Heart left ventricle (tissue), 16 donors: ENCODE measurements around the gene ALDOB. TPM values are rescaled to one million over a fixed set of nuclear protein-coding genes. Genes with fewer than 3 reads are reported as not detected.
A peak's percentile ranks its signal among the peaks of the same experiment; 100 is the strongest.

Experiments
- ATAC-seq, 4 donors: fragments of 200-7000 bp; cut with Tn5 transposase; one replicate each; pipeline ENCODE4 v1.9.1; 2020 to 2022; ENCODE audit warnings: moderate library complexity in 4 of 4, mild to moderate bottlenecking in 3 of 4, moderate number of reproducible peaks in 1 of 4
- DNase-seq, 5 donors: peaks; one replicate each; pipeline ENCODE4 v3.0.0-alpha.2; 2020
- H3K27ac ChIP-seq, 12 donors: fragments of 200-600 bp; sonication (generic) in 4 of 12; one replicate each; pipeline versions ENCODE4 v1.5.0 to v1.8.0; 2016 to 2022; ENCODE audit warnings: mild to moderate bottlenecking in 2 of 12
- H3K27me3 ChIP-seq, 9 donors: fragments of 200-600 bp; sonication (generic) in 2 of 9; one replicate each; pipeline versions ENCODE4 v1.5.1 to v1.8.0; 2016 to 2022; ENCODE audit warnings: mild to moderate bottlenecking in 3 of 9
- H3K36me3 ChIP-seq, 9 donors: fragments of 200-600 bp; sonication (generic) in 2 of 9; one replicate each; pipeline versions ENCODE4 v1.5.0 to v1.8.0; 2018 to 2022; ENCODE audit warnings: mild to moderate bottlenecking in 2 of 9
- H3K4me1 ChIP-seq, 12 donors: fragments of 200-600 bp; sonication (generic) in 4 of 12; one replicate each; pipeline versions ENCODE4 v1.5.0 to v1.8.0; 2016 to 2022; ENCODE audit warnings: mild to moderate bottlenecking in 3 of 12
- H3K4me3 ChIP-seq, 12 donors: fragments of 200-600 bp; sonication (generic) in 4 of 12; one replicate each; pipeline versions ENCODE4 v1.5.0 to v1.8.0; 2017 to 2022; ENCODE audit warnings: mild to moderate bottlenecking in 9 of 12, moderate library complexity in 4 of 12
- H3K9me3 ChIP-seq, 12 donors: fragments of 200-600 bp; sonication (generic) in 4 of 12; one replicate each; pipeline versions ENCODE4 v1.5.0 to v1.8.0; 2016 to 2022; ENCODE audit warnings: mild to moderate bottlenecking in 1 of 12
- POLR2A ChIP-seq, 2 donors: fragments of 450-650 bp; IDR thresholded peaks; one replicate each; pipeline ENCODE4 v1.6.1; 2017; ENCODE audit warnings: antibody characterized with exemption in 2 of 2, mild to moderate bottlenecking in 2 of 2, moderate library complexity in 2 of 2
- WGBS, 4 donors: extraction: QIAGEN DNeasy Blood & Tissue Kit in 2 of 4; methylation state at CpG; one replicate each; pipeline versions ENCODE4 v1.1.5 to v1.1.7; 2013 to 2018; 5-methylcytosine and 5-hydroxymethylcytosine counted together
- intact Hi-C, 10 donors: fragments of 100-400 bp; cut with DNase I; formaldehyde crosslinking; loops; one replicate each; pipeline versions ENCODE4 v1.11.1 to v1.14.2; 2022
- polyA plus RNA-seq, 2 donors: library from polyadenylated mRNA; stranded (reverse); fragments of 200-250 nt; gene quantifications; one replicate each; pipeline ENCODE4 v1.2.3, GENCODE V29; 2013
- total RNA-seq, 9 donors: library from RNA; depleted of rRNA in 2 of 9; stranded (reverse); fragments of >200 nt in 2 of 9; fragmentation: NEBNext Ultra II Directional in 3 of 9; extraction: Animal tissue kit (Norgen Biotek cat#: 25700) in 3 of 9; gene quantifications; one replicate each; pipeline versions ENCODE4 v1.1.0 to v1.2.4, GENCODE V29; 2016 to 2023
- TF ChIP-seq, protein P1 (sequence below), 12 donors: fragments of 200-600 bp; sonication (generic) in 4 of 12; IDR thresholded peaks; one replicate each; pipeline versions ENCODE4 v1.5.0 to v1.8.0; 2018 to 2022; ENCODE audit warnings: antibody characterized with exemption in 12 of 12, mild to moderate bottlenecking in 5 of 12
- donor health status: ischemic (EF 13 %, LVEDD 7.1; RV severe dilation, severe dysfunction).
- donor health status: healthy with polysubstance abuse.
- donor health status: DM: no; HTN: yes; CAD: no.
- donor health status: DM: no; HTN: no; CAD: no.
- donor health status: ischemic (EF 25% LVEDD 6.9; RV normal size, moderate dysfunction).
- donor health status: ischemic (EF 25% LVEDD 5.7; RV mildly dilated, moderate dysfunction).
- donor health status: healthy.
- donor health status: DM: yes; HTN: yes; CAD: no.
- donor health status: ischemic (EF 35%, LVEDD 5.7; RV mildly dilated, moderate dysfunction).
- donor health status: nonischemic (EF 11% LVEDD 7.7; RV severe dilation, severe dysfunction).
- donor health status: DM: yes; HTN: yes; CAD: no.
- donor health status: PGD.
- donor health status: ischemic (EF 29% LVEDD 5.4; RV normal size, mild dysfunction).
- donor health status: nonischemic (EF 23%, LVEDD 6.1; RV moderate dilation, normal function).

ALDOB gene
- total and polyA plus RNA-seq, 11 donors = 0.15 to 1.8 (median 0.46) TPM; not detected in 3

DNA sequence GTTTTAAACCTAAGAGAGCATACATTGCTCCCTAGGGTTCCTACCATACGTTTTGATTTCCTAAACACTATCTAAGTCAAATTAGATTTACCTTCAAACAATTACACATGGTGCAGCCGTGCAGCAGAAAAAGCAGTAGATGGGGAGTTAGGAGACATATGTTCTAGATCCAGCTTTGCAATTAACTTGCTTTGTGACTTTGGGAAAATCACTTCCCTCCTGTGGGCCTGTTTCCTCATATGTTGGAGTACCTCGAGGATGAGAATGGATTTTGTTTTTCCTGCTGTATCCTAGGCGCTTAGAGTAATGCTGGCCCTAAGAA, 37.9 kb downstream of the ALDOB start:
- Histone ChIP-seq H3K27me3 (no peaks in the 10 kb centered on the region), H3K9me3 (peaks cover 0 to 29% (median 3%) of the 10 kb centered on the region in 12 donors), H3K4me3 (peak overlapping the region; percentile 37 to 85 (median 74)), H3K36me3 (peaks cover 3 to 37% (median 27%) of the 10 kb centered on the region in 9 donors), H3K4me1 (peaks cover 10 to 56% (median 34%) of the 10 kb centered on the region in 12 donors), H3K27ac (peak overlapping the region in 11 of 12 donors; percentile 66 to 93 (median 90))
- ATAC-seq = no peak
- WGBS, 4 donors = 4 to 10% (median 5%) methylated on average over 4 of the region's 4 CpGs
- no peak for DNase-seq
- intact Hi-C loops = loop anchor here in 7 of 10 donors (2.0 to 10.0 kb wide), 7 partner anchors 47 to 1303 kb away; partner anchors contain the start of genes RNF20 (in 4 of the 7), ERP44 (in 1 of the 7) and INVS (in 1 of the 7)
- TF ChIP-seq, protein P1, sequence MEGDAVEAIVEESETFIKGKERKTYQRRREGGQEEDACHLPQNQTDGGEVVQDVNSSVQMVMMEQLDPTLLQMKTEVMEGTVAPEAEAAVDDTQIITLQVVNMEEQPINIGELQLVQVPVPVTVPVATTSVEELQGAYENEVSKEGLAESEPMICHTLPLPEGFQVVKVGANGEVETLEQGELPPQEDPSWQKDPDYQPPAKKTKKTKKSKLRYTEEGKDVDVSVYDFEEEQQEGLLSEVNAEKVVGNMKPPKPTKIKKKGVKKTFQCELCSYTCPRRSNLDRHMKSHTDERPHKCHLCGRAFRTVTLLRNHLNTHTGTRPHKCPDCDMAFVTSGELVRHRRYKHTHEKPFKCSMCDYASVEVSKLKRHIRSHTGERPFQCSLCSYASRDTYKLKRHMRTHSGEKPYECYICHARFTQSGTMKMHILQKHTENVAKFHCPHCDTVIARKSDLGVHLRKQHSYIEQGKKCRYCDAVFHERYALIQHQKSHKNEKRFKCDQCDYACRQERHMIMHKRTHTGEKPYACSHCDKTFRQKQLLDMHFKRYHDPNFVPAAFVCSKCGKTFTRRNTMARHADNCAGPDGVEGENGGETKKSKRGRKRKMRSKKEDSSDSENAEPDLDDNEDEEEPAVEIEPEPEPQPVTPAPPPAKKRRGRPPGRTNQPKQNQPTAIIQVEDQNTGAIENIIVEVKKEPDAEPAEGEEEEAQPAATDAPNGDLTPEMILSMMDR (IDR thresholded peaks at IDR 0.05) = no peak
- TF ChIP-seq POLR2A (IDR thresholded peaks at IDR 0.05) = no peak

GRCh38 chr9:101394687-101395086, 40.9 kb downstream of the ALDOB start:
- ATAC-seq (no peak), DNase-seq (no peak)
- WGBS, 4 donors = 90 to 100% (median 95%) methylated on average over 1 of the region's 1 CpG
- Histone ChIP-seq H3K4me3 (no peak overlapping the region), H3K27me3 (no peaks in the 10 kb centered on the region), H3K9me3 (peaks cover 0 to 17% (median 3%) of the 10 kb centered on the region in 12 donors), H3K4me1 (peaks cover 6 to 29% (median 17%) of the 10 kb centered on the region in 12 donors), H3K36me3 (peaks cover 0 to 18% (median 14%) of the 10 kb centered on the region in 9 donors), H3K27ac (no peak overlapping the region)
- TF ChIP-seq POLR2A (IDR thresholded peaks at IDR 0.05) = no peak
- TF ChIP-seq, protein P1 (IDR thresholded peaks at IDR 0.05) = no peak
- intact Hi-C loops = loop anchor here in 6 of 10 donors (5.0 to 10.0 kb wide), 5 partner anchors 50 to 1300 kb away; partner anchors contain the start of genes RNF20 (in 3 of the 6), ERP44 (in 1 of the 6) and INVS (in 1 of the 6)

DNA sequence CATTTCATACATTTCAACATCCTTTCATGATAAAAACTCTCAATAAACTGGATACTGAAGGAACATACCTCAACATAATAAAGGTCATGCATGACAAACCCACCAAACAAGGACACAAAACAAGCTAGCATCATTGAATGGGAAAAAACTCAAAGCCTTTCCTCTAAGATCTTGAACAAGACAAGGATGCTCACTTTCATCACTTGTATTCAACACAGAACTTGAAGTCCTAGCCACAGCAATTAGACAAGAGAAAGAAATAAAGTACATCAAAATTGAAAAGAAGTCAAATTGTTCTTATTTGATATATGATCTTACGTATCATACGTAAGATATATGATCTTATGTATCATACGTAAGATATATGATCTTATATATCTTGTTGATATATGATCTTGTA, 42.4 kb downstream of the ALDOB start:
- Histone ChIP-seq H3K4me1 (peaks cover 6 to 23% (median 13%) of the 10 kb centered on the region in 12 donors), H3K9me3 (peaks cover 0 to 17% (median 3%) of the 10 kb centered on the region in 12 donors), H3K4me3 (no peak overlapping the region), H3K36me3 (peaks cover 0 to 34% (median 26%) of the 10 kb centered on the region in 9 donors), H3K27ac (no peak overlapping the region), H3K27me3 (no peaks in the 10 kb centered on the region)
- WGBS, 4 donors = 97 to 99% (median 98%) methylated on average over 3 of the region's 3 CpGs
- ATAC-seq (no peak), DNase-seq (no peak)
- TF ChIP-seq POLR2A (IDR thresholded peaks at IDR 0.05) = no peak
- TF ChIP-seq, protein P1 (IDR thresholded peaks at IDR 0.05) = no peak
- intact Hi-C loops = loop anchor here in 2 of 10 donors (10.0 kb wide), 2 partner anchors 52 to 1298 kb away; partner anchors contain the start of genes ERP44 (in 1 of the 2) and INVS (in 1 of the 2)

DNA sequence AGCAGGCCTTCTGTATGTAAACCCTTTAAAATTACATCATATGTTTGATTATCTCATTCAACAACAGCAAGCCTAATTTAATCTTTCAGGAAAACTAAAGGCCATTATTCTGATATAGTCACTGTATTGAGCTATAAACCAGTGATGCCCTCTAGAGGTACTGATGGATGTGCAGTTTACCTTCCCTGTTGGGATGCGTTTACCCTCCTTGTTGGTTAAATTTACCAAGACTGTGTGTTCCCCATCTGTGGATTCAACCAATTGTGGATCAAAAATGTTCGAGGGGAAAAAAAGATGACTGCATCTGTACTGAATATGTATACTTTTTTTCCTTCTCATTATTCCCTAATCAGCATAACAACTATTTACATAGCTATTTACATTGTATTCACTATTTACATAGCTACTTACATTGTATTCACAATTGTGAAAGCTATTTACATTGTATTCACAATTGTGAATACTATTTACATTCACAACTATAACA, 47.0 kb downstream of the ALDOB start:
- TF ChIP-seq, protein P1 (IDR thresholded peaks at IDR 0.05) = no peak
- no peak for TF ChIP-seq POLR2A (IDR thresholded peaks at IDR 0.05)
- 85 to 91% (median 89%) methylated on average over 2 of the region's 2 CpGs for WGBS, 4 donors
- peaks cover 0 to 35% (median 14%) of the 10 kb centered on the region in 12 donors for H3K9me3 ChIP-seq
- H3K27me3 ChIP-seq = no peaks in the 10 kb centered on the region
- no peak overlapping the region for H3K4me3 ChIP-seq
- DNase-seq (no peak), ATAC-seq (no peak)
- H3K36me3 ChIP-seq = peaks cover 0 to 37% (median 19%) of the 10 kb centered on the region in 9 donors
- H3K27ac ChIP-seq = no peak overlapping the region
- H3K4me1 ChIP-seq = no peaks in the 10 kb centered on the region
- intact Hi-C loops = no loop called here
